HepG2 (cell line): ENCODE data around the gene MARS1. TPM values are rescaled to one million over a fixed set of nuclear protein-coding genes. Genes with fewer than 3 reads are reported as not detected.

Source experiments
- ATAC-seq: fragments of 200-7000 bp; cut with Tn5 transposase; 3 replicates; pipeline ENCODE4 v1.9.1; 2020; ENCODE audit warnings: mild to moderate bottlenecking, moderate library complexity
- BruUV-seq: library from RNA; stranded (reverse); fragments of 400-500 nt; replicated peaks from 2 replicates; lab custom pipeline; 2021; lab: Mats Ljungman, UMichigan
- CTCF ChIA-PET: fragments of 300-600 bp; formaldehyde crosslinking; extraction: SDS; loops from one replicate; lab custom pipeline; 2021; ENCODE audit warnings: low total read pairs, inconsistent platforms, low intra/inter-chr PET ratio; lab: Yijun Ruan, JAX
- POLR2A ChIA-PET: fragments of 350-600 bp; sonication (Branson Sonifier 250); formaldehyde crosslinking; loops from one replicate; lab custom pipeline; 2020; ENCODE audit warnings: antibody characterized with exemption, inconsistent platforms; lab: Yijun Ruan, JAX
- DNase-seq: peaks from one replicate; pipeline ENCODE4 v3.0.0-alpha.2; 2015; ENCODE audit warnings: low spot score
- FAIRE-seq: peaks from 3 replicates; lab custom pipeline; 2011; peaks lifted over from hg19 to GRCh38; lab: Jason Lieb, UNC
- H2AFZ ChIP-seq: one replicate; pipeline ENCODE4 v1.6.1; 2011; ENCODE audit warnings: low read length, inconsistent platforms
- H3K27ac ChIP-seq: fragments of 300-600 bp; 3 replicates; pipeline ENCODE4 v1.8.0; 2011; ENCODE audit warnings: mixed run types, mild to moderate bottlenecking, mixed read lengths, low read length, inconsistent platforms; ENCODE audit not compliant: insufficient read depth; ENCODE audit errors: extremely low read length
- H3K27me3 ChIP-seq, 2 experiments: fragments of 200-600 bp in 1 of 2; 2 replicates in 1 of 2; 3 replicates in 1 of 2; pipeline versions ENCODE4 v1.6.0 to v1.8.0; 2011; ENCODE audit warnings: low read length in 2 of 2, mild to moderate bottlenecking in 2 of 2, moderate library complexity in 2 of 2, inconsistent platforms in 1 of 2; ENCODE audit not compliant: insufficient read depth in 2 of 2, control insufficient read depth in 1 of 2
- H3K36me3 ChIP-seq, 2 experiments: fragments of 200-600 bp in 1 of 2; replicated peaks in 1 of 2; 2 replicates in 1 of 2; 3 replicates in 1 of 2; pipeline versions ENCODE4 v1.5.1 to v1.8.0; 2011; ENCODE audit warnings: low read length in 2 of 2, inconsistent platforms in 1 of 2; ENCODE audit not compliant: insufficient read depth in 2 of 2, control insufficient read depth in 1 of 2
- H3K4me1 ChIP-seq: 2 replicates; pipeline ENCODE4 v1.5.1; 2012; ENCODE audit warnings: low read length, inconsistent platforms; ENCODE audit not compliant: insufficient read depth
- H3K4me2 ChIP-seq: 2 replicates; pipeline ENCODE4 v1.6.0; 2011; ENCODE audit warnings: low read depth, low read length, inconsistent platforms
- H3K4me3 ChIP-seq, 3 experiments: fragments of 200-600 bp in 1 of 3; sonication (generic), shearing (Covaris generic) in 1 of 3; replicated peaks in 1 of 3; 2 replicates each; pipeline ENCODE4 v1.5.1; 2011 to 2016; ENCODE audit warnings: low read length in 3 of 3, inconsistent platforms in 2 of 3, low read depth in 2 of 3, mild to moderate bottlenecking in 2 of 3, control low read depth in 1 of 3, mixed read lengths in 1 of 3; ENCODE audit not compliant: insufficient read depth in 1 of 3
- H3K79me2 ChIP-seq: one replicate; pipeline ENCODE4 v1.6.1; 2011; ENCODE audit warnings: low read length, inconsistent platforms; ENCODE audit not compliant: insufficient read depth
- H3K9ac ChIP-seq: 2 replicates; pipeline ENCODE4 v1.6.0; 2011; ENCODE audit warnings: mild to moderate bottlenecking, low read depth, low read length, inconsistent platforms; ENCODE audit not compliant: insufficient read depth
- H3K9me3 ChIP-seq: 2 replicates; pipeline ENCODE4 v1.5.1; 2012; ENCODE audit warnings: mild to moderate bottlenecking, low read length
- H4K20me1 ChIP-seq: 2 replicates; pipeline ENCODE4 v1.6.0; 2011; ENCODE audit warnings: inconsistent platforms, mild to moderate bottlenecking, low read length, moderate library complexity; ENCODE audit not compliant: insufficient read depth
- EED ChIP-seq: sonication (generic); formaldehyde crosslinking; IDR thresholded peaks from 2 replicates; pipeline ENCODE4 v1.5.0; 2020; ENCODE audit warnings: mild to moderate bottlenecking, missing genetic modification reagents
- EHMT2 ChIP-seq: fragments of 200-600 bp; sonication (generic); IDR thresholded peaks from 2 replicates; pipeline ENCODE4 v1.7.0; 2017; ENCODE audit warnings: antibody characterized with exemption, low read depth, low read length, borderline replicate concordance
- FOSL1 ChIP-seq: sonication (generic); formaldehyde crosslinking; IDR thresholded peaks from 2 replicates; pipeline ENCODE4 v1.9.0; 2021; ENCODE audit warnings: missing genetic modification reagents, borderline replicate concordance
- GPBP1L1 ChIP-seq: sonication (generic); formaldehyde crosslinking; IDR thresholded peaks from 2 replicates; pipeline ENCODE4 v1.5.0; 2020; ENCODE audit warnings: mild to moderate bottlenecking, missing genetic modification reagents
- HOXA3 ChIP-seq: sonication (generic); formaldehyde crosslinking; IDR thresholded peaks from 2 replicates; pipeline ENCODE4 v1.5.0; 2020; ENCODE audit warnings: missing genetic modification reagents
- TAF15 ChIP-seq: fragments of 200-400 bp; formaldehyde crosslinking; IDR thresholded peaks from one replicate; pipeline ENCODE4 v1.6.1; 2018; ENCODE audit warnings: mild to moderate bottlenecking, low read depth, low read length; ENCODE audit not compliant: poor library complexity, severe bottlenecking
- TBX3 ChIP-seq: fragments of 450-650 bp; IDR thresholded peaks from 2 replicates; pipeline ENCODE4 v1.6.1; 2017; ENCODE audit warnings: antibody characterized with exemption, mild to moderate bottlenecking, inconsistent platforms, borderline replicate concordance
- ZNF124 ChIP-seq: sonication (generic); formaldehyde crosslinking; IDR thresholded peaks from 2 replicates; pipeline ENCODE4 v1.4.0; 2020; ENCODE audit warnings: missing genetic modification reagents
- ZNF619 ChIP-seq: sonication (generic); formaldehyde crosslinking; IDR thresholded peaks from 2 replicates; pipeline ENCODE4 v1.4.0; 2020; ENCODE audit warnings: mild to moderate bottlenecking, missing genetic modification reagents
- ZNF672 ChIP-seq: sonication (generic); formaldehyde crosslinking; IDR thresholded peaks from 2 replicates; pipeline ENCODE4 v1.8.1; 2022; ENCODE audit warnings: missing genetic modification reagents
- WGBS: methylation state at CpG from one replicate; pipeline ENCODE4 v1.1.6; 2017; ENCODE audit warnings: low lambda C conversion rate; 5-methylcytosine and 5-hydroxymethylcytosine counted together
- in situ Hi-C: cut with HindIII; loops from 2 replicates; pipeline ENCODE4 v1.10.0; 2017; ENCODE audit warnings: low pct_unique_long_range_greater_than_20kb; ENCODE audit not compliant: extremely low pct_ligation_motif_present
- intact Hi-C: fragments of 100-400 bp; cut with micrococcal nuclease; formaldehyde crosslinking; loops from one replicate; pipeline ENCODE4 v1.10.0; 2022; ENCODE audit not compliant: unreplicated experiment
- polyA plus RNA-seq, 8 experiments: library from polyadenylated mRNA; depleted of rRNA in 3 of 8; stranded (reverse) in 7 of 8; unstranded in 1 of 8; fragments of >200 nt; fragmentation: Illumina TruSeq in 4 of 8; extraction: Trizol in 4 of 8; gene quantifications; 2 replicates each; pipeline versions ENCODE4 v1.2.1 to v1.2.3, GENCODE V29; 2011 to 2016; ENCODE audit warnings: low read depth in 4 of 8, missing spikeins in 1 of 8, mixed read lengths in 1 of 8; ENCODE audit not compliant: insufficient read depth in 1 of 8
- total RNA-seq, 5 experiments: library from RNA; depleted of rRNA; stranded (reverse); fragments of >200 nt; fragmentation: Illumina TruSeq; extraction: Trizol; gene quantifications; 2 replicates each; pipeline ENCODE4 v1.2.3, GENCODE V29; 2016; ENCODE audit warnings: low read depth in 1 of 5
- TF ChIP-seq, protein P1 (sequence below): sonication (generic); formaldehyde crosslinking; IDR thresholded peaks from 2 replicates; pipeline ENCODE4 v1.4.0; 2020; ENCODE audit warnings: missing genetic modification reagents, borderline replicate concordance
- TF ChIP-seq, protein P2 (sequence below): sonication (generic); formaldehyde crosslinking; IDR thresholded peaks from 2 replicates; pipeline ENCODE4 v1.5.0; 2020; ENCODE audit warnings: mild to moderate bottlenecking, missing genetic modification reagents

MARS1 gene
- total and polyA plus RNA-seq, 2 of the 13 experiments (the other 11 are each of a cell fraction or from before 2014, with no cell fraction given) = 115 to 181 TPM

GRCh38 chr12:57543581-57543980, 55.7 kb downstream of the MARS1 start:
- intact Hi-C loops = no loop called here
- no peak overlapping the region for H2AFZ ChIP-seq
- no peak for TF ChIP-seq TBX3
- no peak for TF ChIP-seq GPBP1L1
- TF ChIP-seq EED (CRISPR knock-in tag) = no peak
- no peak for TF ChIP-seq FOSL1 (CRISPR knock-in tag)
- TF ChIP-seq HOXA3 (CRISPR knock-in tag) = no peak
- TF ChIP-seq EHMT2 = no peak
- no peak for TF ChIP-seq TAF15
- TF ChIP-seq ZNF619 (CRISPR knock-in tag) = no peak
- TF ChIP-seq, protein P1, sequence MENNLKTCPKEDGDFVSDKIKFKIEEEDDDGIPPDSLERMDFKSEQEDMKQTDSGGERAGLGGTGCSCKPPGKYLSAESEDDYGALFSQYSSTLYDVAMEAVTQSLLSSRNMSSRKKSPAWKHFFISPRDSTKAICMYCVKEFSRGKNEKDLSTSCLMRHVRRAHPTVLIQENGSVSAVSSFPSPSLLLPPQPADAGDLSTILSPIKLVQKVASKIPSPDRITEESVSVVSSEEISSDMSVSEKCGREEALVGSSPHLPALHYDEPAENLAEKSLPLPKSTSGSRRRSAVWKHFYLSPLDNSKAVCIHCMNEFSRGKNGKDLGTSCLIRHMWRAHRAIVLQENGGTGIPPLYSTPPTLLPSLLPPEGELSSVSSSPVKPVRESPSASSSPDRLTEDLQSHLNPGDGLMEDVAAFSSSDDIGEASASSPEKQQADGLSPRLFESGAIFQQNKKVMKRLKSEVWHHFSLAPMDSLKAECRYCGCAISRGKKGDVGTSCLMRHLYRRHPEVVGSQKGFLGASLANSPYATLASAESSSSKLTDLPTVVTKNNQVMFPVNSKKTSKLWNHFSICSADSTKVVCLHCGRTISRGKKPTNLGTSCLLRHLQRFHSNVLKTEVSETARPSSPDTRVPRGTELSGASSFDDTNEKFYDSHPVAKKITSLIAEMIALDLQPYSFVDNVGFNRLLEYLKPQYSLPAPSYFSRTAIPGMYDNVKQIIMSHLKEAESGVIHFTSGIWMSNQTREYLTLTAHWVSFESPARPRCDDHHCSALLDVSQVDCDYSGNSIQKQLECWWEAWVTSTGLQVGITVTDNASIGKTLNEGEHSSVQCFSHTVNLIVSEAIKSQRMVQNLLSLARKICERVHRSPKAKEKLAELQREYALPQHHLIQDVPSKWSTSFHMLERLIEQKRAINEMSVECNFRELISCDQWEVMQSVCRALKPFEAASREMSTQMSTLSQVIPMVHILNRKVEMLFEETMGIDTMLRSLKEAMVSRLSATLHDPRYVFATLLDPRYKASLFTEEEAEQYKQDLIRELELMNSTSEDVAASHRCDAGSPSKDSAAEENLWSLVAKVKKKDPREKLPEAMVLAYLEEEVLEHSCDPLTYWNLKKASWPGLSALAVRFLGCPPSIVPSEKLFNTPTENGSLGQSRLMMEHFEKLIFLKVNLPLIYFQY (CRISPR knock-in tag) = no peak
- no peak for TF ChIP-seq ZNF124 (CRISPR knock-in tag)
- no peak for TF ChIP-seq ZNF672 (CRISPR knock-in tag)
- TF ChIP-seq, protein P2, sequence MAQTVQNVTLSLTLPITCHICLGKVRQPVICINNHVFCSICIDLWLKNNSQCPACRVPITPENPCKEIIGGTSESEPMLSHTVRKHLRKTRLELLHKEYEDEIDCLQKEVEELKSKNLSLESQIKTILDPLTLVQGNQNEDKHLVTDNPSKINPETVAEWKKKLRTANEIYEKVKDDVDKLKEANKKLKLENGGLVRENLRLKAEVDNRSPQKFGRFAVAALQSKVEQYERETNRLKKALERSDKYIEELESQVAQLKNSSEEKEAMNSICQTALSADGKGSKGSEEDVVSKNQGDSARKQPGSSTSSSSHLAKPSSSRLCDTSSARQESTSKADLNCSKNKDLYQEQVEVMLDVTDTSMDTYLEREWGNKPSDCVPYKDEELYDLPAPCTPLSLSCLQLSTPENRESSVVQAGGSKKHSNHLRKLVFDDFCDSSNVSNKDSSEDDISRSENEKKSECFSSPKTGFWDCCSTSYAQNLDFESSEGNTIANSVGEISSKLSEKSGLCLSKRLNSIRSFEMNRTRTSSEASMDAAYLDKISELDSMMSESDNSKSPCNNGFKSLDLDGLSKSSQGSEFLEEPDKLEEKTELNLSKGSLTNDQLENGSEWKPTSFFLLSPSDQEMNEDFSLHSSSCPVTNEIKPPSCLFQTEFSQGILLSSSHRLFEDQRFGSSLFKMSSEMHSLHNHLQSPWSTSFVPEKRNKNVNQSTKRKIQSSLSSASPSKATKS = no peak
- no TSS peak for BruUV-seq
- no peaks in the 10 kb centered on the region for H4K20me1 ChIP-seq
- H3K27ac ChIP-seq = no peak overlapping the region
- no peak for DNase-seq
- ChIA-PET CTCF (no interaction called here), POLR2A (interaction anchor here (0.9 to 1.4 kb wide), 4 partner anchors 9 to 33 kb away, joined by 3 to 5 read pairs (median 4); no protein-coding TSS in a partner anchor)
- H3K9me3 ChIP-seq = no peaks in the 10 kb centered on the region
- H3K36me3 ChIP-seq = peaks cover 2 to 7% of the 10 kb centered on the region in 2 experiments; a peak in 3 of 5 replicates
- H3K79me2 ChIP-seq = peaks cover 20% of the 10 kb centered on the region
- WGBS = 93% methylated on average over 2 of the region's 2 CpGs
- ATAC-seq = no peak
- H3K4me2 ChIP-seq = no peak overlapping the region
- no peak for FAIRE-seq
- H3K9ac ChIP-seq = no peak overlapping the region
- H3K4me1 ChIP-seq = peaks cover 27% of the 10 kb centered on the region
- in situ Hi-C loops = no loop called here
- peaks cover 0 to 6% of the 10 kb centered on the region in 2 experiments; a peak in 2 of 5 replicates for H3K27me3 ChIP-seq
- no peak overlapping the region for H3K4me3 ChIP-seq
